Esophagus mucosa (tissue), 1 donor: ENCODE results near the gene PARP11. TPM values are rescaled to one million over a fixed set of nuclear protein-coding genes. Genes with fewer than 3 reads are reported as not detected.
A peak's percentile ranks its signal among the peaks of the same experiment; 100 is the strongest.
"Not testable (repeated sequence)": the region's sequence is repeated elsewhere in the genome, so short reads cannot be mapped to it uniquely, and the experiment has no call there.

Experiments
- ATAC-seq: fragments of 200-7000 bp; cut with Tn5 transposase; one replicate; pipeline ENCODE4 v1.9.1; 2020
- total RNA-seq: library from RNA; stranded (reverse); gene quantifications from one replicate; pipeline ENCODE4 v1.2.4, GENCODE V29; 2023
- donor health status: DM: yes; HTN: yes; CAD: no.

PARP11 gene
- total RNA-seq, 1 donor from 2014 or later, result 6.9 TPM

DNA sequence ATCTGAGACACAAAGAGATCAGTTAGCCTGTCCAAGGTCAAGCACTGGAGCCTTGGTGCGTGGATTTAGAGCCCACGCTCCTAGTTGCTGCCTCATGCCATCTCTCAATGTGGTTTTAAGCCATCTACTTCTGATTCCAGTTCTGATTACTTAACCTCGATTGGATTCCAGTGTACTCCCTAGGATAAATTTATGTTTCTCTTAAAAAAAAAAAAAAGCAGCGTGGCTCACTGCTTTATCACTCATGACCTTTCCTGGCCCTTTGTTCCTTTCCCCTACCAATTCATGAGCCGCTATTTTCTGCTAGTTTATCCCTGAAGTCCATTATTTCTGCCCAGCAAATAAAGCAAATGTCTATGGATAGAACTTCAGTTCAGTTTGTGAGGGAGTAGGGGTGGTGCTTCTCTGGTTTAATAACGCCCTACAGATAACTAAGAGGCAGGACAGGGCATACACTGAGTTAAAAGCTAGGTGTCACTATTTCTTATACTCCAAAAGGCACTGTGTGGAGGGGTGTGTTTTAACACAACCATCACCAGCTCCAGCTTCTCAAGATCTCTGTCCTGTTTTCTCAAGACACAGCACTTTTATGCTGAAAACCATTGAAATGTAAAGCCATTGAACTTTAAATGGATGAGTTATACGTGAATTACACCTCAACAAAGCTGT lies 9.8 kb upstream of the PARP11 start:
- ATAC-seq, result peak; percentile 73

DNA sequence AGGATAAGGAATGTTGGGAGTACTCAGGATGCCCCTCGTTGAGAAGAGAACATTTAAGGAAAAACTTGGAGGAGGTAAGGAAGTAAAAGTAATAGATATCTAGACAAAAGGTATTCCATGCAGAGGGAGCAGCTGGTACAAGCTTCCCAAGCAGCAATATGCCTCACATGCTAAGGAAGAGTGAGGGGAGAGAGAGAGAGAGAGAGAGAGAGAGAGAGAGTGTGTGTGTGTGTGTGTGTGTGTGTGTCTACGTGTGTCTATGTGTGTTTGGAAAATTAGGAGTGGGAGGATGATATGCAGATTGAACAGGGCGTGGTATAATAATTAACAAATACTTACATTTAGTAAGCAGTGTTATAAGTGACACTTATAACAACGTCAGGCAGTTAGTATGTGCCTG lies 9.2 kb upstream of the PARP11 start:
- no peak for ATAC-seq

DNA sequence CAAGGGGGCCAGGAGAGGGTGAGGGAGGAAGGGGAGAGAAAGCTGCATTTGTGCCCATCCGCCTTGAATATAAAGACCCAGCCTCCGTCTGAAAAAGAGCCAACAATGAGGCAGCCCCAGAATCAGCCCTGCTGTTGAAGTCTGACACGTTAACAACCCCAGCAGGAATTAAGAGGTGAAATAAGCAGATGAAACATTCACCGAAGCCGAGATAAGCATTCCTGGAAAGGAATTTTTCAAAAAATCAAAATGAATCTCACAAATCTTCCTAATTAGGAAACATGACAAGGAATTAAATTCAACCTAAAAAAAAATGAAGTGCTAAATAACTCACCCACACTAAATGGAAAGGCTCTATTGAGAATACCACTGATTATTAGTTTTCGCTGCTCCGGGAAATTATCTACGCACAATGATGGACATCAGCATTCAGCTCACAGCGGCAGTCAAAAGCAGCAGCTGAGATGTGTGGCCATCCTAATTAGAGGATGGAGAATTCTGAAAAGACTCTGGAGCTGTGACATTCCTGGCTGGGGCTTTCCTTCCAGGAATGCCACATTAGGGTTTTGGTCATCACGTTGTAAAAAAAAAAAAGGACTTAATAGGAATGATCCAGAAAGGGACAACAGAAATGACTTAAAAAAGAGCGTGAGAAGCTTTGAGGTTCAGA lies 8.2 kb upstream of the PARP11 start:
- no peak for ATAC-seq

DNA sequence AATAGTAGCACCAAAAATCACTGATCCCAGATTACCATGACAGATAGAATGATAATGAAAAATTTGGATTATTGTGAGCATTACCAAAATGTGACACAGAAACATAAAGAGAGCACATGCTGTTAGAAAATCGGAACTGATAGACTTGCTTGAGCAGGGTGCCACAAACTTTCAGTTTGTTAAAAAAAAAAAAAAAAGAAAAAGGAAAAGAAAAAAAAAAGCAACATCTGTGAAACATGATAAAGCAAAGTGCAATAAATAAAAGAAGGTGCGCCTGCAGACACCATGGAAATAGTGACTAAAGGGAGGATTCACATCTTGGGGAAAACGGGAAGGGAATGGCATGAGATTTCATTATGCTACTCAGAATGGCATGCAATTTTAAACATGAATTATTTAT lies 6.6 kb upstream of the PARP11 start:
- ATAC-seq, result no peak

DNA sequence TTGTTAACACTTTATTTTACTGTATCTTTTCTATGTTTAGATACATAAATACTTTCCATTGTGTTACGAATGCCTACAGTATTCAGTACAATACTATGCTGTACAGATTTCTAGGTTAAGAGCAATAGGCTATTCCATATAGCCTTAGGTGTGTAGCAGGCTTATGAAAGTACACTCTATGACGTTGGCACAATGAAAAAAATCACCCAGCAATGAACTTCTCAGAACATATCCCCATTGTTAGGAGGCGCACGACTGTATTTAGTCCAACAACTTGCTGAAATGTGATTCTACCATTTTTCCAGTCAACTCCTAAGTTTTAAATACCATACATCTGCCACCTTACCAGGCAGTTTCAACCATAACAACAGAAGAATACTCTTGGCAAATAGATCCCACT lies 1.8 kb downstream of the PARP11 start:
- ATAC-seq, result no peak

DNA sequence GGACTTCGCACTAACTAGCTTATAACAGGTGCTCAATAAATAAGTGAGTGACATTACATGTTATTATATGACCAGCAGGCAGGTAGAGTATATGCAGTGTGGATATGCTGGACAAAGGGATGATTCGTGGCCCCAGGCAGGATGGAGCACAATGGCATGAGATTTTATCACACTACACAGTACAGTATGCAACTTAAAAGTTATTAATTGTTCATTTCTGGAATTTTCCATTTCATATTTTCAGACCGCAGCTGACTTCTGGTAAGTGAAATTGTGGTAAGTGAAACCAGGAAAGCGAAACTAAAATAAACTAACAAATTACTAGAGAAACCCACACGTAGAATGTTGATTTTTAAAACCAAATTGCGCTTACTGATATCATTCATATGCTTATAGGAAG lies 3.3 kb downstream of the PARP11 start:
- no peak for ATAC-seq

DNA sequence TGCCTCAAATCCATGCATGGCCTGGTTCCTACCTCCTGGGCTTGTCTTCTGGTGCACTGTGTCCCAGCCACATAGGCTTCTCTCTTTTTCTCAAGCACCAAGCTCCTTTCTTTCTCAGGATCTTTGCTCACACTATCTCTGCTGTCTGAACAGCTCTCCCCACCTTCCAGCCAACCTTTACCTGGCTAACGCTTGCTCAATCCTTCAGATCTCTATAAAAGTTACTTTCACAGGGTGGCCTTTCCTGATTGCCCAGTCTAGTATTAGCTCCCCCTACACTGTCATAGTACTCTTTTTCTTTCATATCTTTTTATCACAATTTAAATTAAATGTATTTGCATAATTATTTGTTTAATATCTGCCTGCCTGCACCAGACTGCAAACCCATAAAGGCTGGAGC lies 3.8 kb downstream of the PARP11 start:
- ATAC-seq, result no peak

DNA sequence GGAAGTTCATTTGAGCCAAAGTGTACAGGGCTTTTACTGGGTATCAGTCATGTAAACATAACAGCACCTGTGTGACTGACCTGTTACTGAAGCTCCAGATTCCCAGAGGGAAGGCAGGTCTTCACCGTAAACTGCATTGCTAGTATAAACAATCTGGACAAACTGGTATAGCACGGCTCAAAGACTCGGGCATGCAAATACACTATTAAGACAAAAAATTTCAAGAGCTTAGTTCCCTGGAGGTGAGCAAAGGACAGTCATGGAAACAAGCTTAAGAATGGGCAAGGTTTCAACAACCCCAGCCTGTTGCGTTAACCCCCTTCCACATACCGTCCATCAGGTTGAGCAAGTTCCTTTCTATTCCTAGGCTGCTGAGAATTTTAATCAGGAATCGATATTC lies 9.4 kb downstream of the PARP11 start:
- peak; percentile 93 for ATAC-seq

DNA sequence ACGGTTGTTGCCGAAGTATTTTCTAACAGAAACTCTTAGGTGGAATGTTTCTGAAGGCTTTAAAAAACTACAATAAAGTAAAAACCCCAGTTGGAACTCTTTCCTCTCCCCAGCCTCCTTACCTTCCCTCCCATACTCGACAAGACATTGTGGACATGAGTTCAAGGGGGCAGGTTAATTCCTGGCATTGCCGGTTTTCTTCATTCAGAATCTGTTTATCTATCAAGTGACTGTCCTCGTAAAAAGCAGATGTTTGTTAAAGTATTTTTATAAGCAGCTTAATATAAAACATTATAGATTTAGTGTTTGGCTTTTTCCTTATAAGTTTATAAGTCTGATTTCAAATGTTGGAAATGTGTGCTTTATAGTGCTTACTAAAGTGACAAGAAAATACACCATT lies 30.7 kb downstream of the PARP11 start:
- no peak for ATAC-seq

DNA sequence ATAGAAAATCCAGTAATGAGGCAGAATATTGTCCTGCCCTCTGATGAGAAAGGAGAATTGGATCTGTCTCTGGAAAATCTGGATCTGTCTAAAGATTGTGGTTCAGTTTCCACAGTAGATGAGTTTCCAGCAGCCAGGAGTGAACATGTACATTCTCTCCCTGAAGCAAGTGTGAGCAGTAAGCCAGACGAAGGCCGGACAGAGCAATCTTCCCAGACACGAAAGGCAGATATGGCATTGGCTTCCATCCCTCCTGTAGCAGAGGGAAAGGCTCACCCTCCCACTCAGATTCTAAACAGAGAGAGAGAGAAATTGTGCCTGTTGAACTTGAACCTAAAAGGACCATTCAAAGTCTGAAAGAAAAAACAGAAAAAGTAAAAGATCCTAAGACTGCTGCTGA lies 31.4 kb downstream of the PARP11 start:
- no peak for ATAC-seq

DNA sequence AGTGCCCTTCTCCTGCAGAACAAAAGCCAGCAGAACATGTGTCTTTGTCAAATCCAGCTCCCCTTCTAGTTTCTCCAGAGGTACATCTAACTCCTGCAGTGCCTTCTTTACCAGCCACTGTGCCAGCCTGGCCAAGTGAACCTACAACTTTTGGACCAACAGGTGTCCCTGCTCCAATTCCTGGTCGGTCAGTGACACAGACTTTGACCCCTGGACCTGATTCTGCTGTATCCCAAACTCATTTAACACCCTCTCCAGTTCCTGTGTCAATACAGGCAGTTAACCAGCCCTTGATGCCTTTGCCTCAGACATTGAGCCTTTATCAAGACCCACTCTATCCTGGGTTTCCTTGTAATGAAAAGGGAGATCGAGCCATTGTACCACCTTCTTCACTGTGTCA lies 32.4 kb downstream of the PARP11 start:
- ATAC-seq, result not testable (repeated sequence)

DNA sequence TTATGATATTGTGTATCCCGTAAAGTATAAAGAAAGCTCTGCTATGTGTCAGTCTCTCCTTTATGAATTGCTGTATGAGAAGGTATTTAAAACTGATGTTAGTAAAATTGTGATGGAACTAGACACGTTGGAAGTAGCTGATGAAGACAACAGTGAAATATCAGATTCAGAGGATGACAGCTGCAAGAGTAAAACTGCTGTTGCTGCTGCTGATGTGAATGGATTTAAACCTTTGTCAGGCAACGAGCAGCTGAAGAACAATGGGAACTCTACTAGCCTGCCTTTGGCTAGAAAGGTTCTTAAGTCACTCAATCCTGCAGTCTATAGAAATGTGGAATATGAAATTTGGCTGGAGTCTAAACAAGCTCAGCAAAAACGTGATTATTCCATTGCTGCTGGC lies 33.5 kb downstream of the PARP11 start:
- ATAC-seq, result not testable (repeated sequence)

DNA sequence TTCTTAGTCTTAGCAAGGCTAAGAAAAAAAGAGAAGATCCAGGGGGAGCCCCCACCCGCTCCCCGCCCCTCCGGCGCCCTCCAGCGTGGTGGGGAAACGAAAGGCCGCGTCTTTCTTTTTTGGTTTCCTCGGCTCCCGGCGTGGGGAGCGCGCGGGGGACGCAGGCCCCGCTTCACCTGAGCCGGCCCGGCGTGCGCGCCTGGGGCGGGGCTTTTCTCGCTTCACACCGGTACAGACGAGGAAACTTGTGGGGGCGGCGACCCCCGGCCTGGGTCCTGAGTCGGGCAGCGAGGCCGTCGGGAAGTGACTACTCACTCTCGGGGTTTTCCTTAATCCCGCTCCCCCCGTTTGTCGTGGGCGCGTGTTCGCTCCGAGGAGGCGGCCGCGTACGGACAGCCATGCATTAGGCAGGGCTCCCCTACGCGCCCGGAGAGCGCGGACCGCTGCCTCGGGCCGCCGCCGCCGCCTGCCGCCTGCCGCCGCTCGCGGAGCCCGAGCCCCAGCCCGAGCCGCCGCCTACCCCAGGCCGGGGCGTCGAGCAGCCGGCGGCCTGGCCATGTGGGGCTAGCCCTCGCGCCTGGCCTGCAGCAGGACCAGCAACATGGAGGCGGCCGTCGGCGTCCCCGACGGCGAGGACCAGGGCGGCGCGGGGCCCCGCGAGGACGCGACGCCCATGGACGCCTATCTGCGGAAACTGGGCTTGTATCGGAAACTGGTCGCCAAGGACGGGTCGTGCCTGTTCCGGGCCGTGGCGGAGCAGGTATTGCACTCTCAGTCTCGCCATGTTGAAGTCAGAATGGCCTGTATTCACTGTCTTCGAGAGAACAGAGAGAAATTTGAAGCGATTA lies 34.3 kb downstream of the PARP11 start:
- peak; percentile 49 for ATAC-seq

DNA sequence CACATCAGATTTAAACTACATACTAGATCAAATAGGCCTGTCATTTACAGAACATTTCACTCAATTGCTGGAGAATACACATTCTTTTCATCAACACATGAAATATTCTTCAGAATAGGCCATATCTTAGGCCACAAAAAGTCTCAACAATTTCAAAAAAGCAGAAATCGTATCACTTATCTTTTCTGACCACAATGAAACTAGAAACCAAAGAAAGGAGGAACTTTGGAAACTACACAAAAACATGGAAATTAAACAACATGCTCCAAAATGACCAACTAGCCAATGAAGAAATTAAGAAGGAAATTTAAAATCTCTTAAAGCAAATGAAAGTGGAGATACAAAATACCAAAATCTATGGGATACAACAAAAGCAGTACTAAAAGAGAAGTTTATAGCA lies 35.1 kb downstream of the PARP11 start:
- ATAC-seq, result no peak

DNA sequence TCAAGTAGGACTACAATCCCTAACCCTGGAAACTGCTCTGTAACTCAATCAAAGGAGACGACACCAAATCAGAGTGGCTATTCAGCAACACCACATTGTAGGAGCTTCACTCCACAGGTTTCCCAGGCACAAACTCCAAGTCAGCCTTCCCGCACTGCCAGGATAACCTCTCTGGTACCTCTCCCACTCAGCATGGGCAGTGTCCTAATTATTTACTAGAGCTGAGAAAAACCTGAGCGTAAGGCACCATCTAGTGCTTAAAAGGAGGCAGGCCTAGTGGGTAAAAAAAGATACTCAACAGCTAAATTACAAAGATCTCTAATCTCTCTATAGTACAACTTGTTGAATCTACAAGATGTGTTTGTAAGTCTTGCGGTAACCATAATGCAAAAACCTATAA lies 36.1 kb downstream of the PARP11 start:
- no peak for ATAC-seq

DNA sequence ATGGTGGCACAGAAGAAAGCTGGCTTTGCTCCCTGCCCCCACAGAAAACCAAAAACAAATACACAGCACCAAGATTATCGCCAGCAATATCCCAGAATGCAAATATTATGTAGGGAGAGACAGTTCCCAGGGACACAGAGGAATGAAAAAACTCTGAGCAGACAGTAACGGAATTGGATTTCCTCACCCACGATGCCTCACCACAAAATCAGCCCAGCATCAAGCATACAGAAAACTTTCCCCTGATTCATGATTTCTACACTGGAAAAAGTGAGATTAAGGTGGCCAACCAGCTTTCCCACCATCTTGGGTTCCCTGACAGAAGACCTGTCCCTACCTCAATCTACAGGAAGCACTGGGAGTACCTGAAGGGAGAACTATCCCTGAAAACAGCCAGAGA lies 36.6 kb downstream of the PARP11 start:
- ATAC-seq, result no peak

DNA sequence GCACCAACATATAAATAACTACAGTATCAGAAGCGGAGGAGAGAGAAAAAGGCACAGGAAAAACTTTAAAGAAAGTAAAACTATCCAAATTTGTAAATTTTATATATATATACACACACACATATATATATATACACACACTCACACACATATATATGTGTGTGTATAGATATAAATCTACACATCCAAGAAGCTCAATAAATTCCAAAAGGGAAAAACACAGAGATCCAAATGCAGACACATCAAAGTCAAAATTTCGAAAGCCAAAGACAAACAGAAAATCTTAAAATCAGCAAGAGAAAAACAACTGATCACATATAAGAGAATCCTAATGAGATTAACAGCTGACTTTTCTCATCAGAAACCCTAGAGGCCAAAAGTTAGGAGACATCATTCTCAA lies 37.3 kb downstream of the PARP11 start:
- ATAC-seq, result no peak

DNA sequence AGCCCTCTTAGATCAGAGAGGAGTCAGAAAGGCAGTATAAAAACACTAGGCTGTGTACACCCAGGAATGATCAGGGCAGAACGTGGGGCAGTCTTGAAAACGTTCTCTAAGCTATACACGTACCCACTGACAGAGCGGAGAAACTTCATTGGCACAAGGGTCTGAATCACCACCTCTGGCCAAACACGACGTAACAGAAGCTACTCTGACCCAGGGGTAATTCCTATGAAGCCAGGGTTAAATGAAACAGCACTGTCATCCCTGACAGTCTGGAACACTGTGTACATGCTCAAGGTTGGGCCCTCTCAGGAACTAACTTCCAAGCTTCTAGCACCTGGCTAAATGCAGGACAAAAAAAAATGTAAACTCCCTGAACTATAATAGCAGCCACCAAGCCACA lies 38.4 kb downstream of the PARP11 start:
- ATAC-seq, result no peak

DNA sequence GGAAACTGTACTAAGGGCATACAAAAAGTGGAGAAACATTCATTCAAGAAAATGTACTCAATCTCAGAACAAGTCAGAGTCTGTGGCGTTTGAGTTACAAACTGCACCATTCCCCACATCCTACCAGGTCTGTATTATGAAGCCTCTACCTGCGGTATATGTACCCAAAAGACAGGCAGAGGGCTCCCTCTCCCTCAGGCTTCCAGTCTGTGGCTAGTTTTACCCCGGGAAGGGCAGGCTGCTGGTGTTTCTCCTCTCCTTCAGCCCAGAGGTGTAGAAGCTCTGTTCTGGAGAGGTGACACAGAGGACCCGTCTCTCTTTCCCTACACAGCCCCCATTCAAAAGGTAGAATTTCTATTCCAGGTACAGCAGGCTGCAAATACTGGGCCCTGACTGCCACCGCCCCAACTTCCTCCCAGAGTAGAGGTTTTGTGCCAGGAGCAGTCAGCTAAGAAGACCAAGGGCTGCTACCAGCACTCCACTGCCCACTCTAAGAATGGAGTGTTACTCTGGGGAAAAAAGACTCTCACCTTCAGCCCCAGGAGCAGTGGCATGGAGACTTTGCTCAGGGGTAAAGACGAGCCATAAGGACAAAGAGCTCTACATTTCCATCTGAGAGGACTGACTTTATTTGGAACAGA lies 39.4 kb downstream of the PARP11 start:
- ATAC-seq, result peak; percentile 8

DNA sequence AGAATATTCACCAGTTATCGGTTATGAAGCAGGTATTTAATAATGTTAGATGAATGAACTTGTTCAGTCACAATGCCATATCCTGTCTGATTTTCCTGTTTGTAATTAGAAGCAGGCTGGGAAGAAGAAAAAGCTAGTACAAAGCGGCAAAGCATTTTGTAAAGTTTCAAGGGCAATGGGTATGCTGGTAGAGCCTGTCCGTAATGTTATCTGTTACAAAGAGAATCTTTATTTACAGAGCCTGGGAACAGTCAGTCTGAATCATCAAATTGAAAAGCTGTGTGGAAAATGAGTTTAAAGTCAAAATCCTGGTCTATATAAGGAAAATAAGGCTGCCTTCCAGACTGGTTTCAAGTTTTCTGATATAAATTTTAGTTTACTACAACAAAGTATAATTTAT lies 40.5 kb downstream of the PARP11 start:
- ATAC-seq, result peak; percentile 58

DNA sequence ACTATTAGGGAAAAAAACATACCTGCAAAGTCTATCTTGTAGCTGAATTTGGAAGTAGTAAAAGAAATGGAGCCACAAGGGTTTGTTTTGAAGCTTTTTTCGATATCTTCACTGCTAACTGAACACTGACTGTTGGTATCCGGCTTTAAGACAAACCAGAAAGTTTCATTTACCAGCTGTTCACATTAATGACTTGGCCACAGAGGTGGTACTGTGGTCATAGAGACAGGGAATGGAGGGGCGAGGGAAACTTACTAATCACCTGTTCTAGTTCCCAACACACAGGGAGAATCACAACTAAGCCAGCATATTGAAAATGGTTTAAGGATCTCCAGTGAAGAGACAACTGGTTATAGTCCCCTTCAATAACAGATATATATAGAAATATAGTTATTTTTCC lies 44.3 kb downstream of the PARP11 start:
- ATAC-seq, result no peak

DNA sequence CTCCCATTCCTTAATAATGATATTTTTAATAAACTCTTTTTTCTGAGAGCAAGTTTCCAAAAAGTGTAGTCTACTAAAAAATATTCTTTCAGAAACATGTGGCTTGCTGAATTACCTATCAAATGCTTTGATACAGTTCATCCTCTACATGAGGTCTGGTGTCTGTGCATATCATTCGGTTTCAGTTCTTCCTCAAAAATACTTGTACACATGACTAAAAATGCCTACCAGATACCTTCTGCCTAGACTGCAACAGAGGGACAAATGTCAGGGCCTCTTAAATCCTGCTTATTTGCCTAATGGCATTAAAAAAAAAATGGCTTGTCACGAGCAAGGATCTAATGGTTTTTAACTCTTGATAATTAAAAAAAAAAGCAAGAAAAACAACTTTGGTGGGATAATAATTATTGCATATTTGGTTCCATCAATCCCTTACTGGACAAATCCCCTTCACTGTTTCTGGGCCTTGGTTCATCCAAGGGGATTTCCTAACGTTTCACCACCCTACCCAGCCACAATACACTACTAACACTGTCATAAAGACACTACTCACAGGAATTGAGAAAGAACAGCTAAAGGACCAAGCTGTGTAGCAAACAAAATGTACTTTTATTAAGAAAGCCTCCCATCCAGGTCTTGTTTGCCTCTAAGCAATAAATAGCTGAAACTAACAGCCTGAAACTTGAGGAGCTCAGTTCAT lies 45.7 kb downstream of the PARP11 start:
- no peak for ATAC-seq

DNA sequence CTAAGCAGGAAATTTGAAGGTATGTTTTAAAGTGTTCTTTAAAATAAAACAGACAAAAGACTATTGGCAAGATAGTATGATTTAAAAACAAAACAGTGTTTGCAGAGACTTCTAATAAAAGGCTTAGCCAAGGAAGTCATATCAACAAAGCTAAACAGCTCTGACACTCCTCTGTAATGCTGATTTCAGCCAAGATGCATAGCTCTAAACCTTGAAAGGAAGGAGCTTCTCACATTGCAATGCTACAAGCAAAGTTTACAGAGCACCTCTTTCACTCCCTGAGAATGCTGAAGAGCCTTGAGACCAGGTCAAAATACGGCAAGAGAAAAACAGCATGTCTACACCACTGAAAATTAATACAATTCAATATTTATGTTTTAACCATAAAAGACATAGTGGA lies 51.8 kb downstream of the PARP11 start:
- no peak for ATAC-seq
